ENCODE data around the gene UQCRC1. TPM values are rescaled to one million over a fixed set of nuclear protein-coding genes. Genes with fewer than 3 reads are reported as not detected.

UQCRC1 gene
- total RNA-seq, 4 donors from 2014 or later = 679 to 861 (median 720) TPM

- peaks cover 24 to 28% of the 10 kb centered on the region in 2 donors for H3K4me1 ChIP-seq
- no peaks in the 10 kb centered on the region for H3K27me3 ChIP-seq
- DNase-seq (no peak), ATAC-seq (no peak)
- TF ChIP-seq POLR2A (IDR thresholded peaks at IDR 0.05) = no peak
- no peak for TF ChIP-seq CTCF (IDR thresholded peaks at IDR 0.05 in 4 of 5, conservative IDR thresholded peaks at IDR 0.05 in 1 of 5)
- in situ Hi-C loops (cut with MboI; ENCODE audit: low sequenced_read_pairs in 4 of 4) = no loop called here
- intact Hi-C loops (cut with DNase I; ENCODE audit: low total_unique reads) = no loop called here
- no peaks in the 10 kb centered on the region for H3K36me3 ChIP-seq
- no peak overlapping the region for H3K27ac ChIP-seq
- no peak overlapping the region for H3K4me3 ChIP-seq
- H3K9me3 ChIP-seq = no peaks in the 10 kb centered on the region
These were observed 16.8 kb downstream of the UQCRC1 start for GRCh38 chr3:48592519-48593087.

- H3K36me3 ChIP-seq = no peaks in the 10 kb centered on the region
- ATAC-seq (no peak), DNase-seq (no peak)
- in situ Hi-C loops (cut with MboI; ENCODE audit: low sequenced_read_pairs in 4 of 4) (no loop called here), intact Hi-C loops (cut with DNase I; ENCODE audit: low total_unique reads) (no loop called here)
- H3K9me3 ChIP-seq = no peaks in the 10 kb centered on the region
- no peak for TF ChIP-seq POLR2A (IDR thresholded peaks at IDR 0.05)
- no peak for TF ChIP-seq CTCF (IDR thresholded peaks at IDR 0.05 in 4 of 5, conservative IDR thresholded peaks at IDR 0.05 in 1 of 5)
- H3K27ac ChIP-seq = no peak overlapping the region
- no peaks in the 10 kb centered on the region for H3K27me3 ChIP-seq
- H3K4me1 ChIP-seq = peaks cover 18 to 22% of the 10 kb centered on the region in 2 donors
- H3K4me3 ChIP-seq = no peak overlapping the region
These were observed 17.4 kb downstream of the UQCRC1 start for GRCh38 chr3:48591886-48592518.

- TF ChIP-seq POLR2A (IDR thresholded peaks at IDR 0.05) = no peak
- TF ChIP-seq CTCF (IDR thresholded peaks at IDR 0.05 in 4 of 5, conservative IDR thresholded peaks at IDR 0.05 in 1 of 5) = no peak
- Histone ChIP-seq H3K36me3 (no peaks in the 10 kb centered on the region), H3K27me3 (no peaks in the 10 kb centered on the region), H3K27ac (no peak overlapping the region), H3K4me1 (peaks cover 12 to 18% of the 10 kb centered on the region in 2 donors), H3K4me3 (no peak overlapping the region), H3K9me3 (no peaks in the 10 kb centered on the region)
- DNase-seq = no peak
- intact Hi-C loops (cut with DNase I; ENCODE audit: low total_unique reads) = no loop called here
- in situ Hi-C loops (cut with MboI; ENCODE audit: low sequenced_read_pairs in 4 of 4) = no loop called here
- ATAC-seq = no peak
These were observed 18.0 kb downstream of the UQCRC1 start for GRCh38 chr3:48591436-48591835.

GRCh38 chr3:48588230-48588629 lies 21.2 kb downstream of the UQCRC1 start:
- Histone ChIP-seq H3K27ac (no peak overlapping the region), H3K4me1 (no peaks in the 10 kb centered on the region), H3K36me3 (no peaks in the 10 kb centered on the region), H3K9me3 (no peaks in the 10 kb centered on the region), H3K27me3 (no peaks in the 10 kb centered on the region), H3K4me3 (no peak overlapping the region)
- intact Hi-C loops (cut with DNase I; ENCODE audit: low total_unique reads) = no loop called here
- ATAC-seq (no peak), DNase-seq (no peak)
- in situ Hi-C loops (cut with MboI; ENCODE audit: low sequenced_read_pairs in 4 of 4) = no loop called here
- TF ChIP-seq POLR2A (IDR thresholded peaks at IDR 0.05) = no peak
- no peak for TF ChIP-seq CTCF (IDR thresholded peaks at IDR 0.05 in 4 of 5, conservative IDR thresholded peaks at IDR 0.05 in 1 of 5)

Data from gastrocnemius medialis (tissue), 4 donors.